IMR-90 (cell line): ENCODE measurements around the gene TNFRSF14. TPM values are rescaled to one million over a fixed set of nuclear protein-coding genes. Genes with fewer than 3 reads are reported as not detected.

ENCODE experiments used
- ATAC-seq: fragments of 200-7000 bp; cut with Tn5 transposase; 2 replicates; pipeline ENCODE4 v1.9.1; 2020; ENCODE audit warnings: low read depth, mild to moderate bottlenecking, moderate library complexity
- BruUV-seq: library from RNA; stranded (reverse); fragments of 400-500 nt; replicated peaks from 2 replicates; lab custom pipeline; 2021; lab: Mats Ljungman, UMichigan
- CTCF ChIA-PET: fragments of 300-600 bp; formaldehyde crosslinking; extraction: SDS; loops from one replicate; lab custom pipeline; 2021; ENCODE audit warnings: antibody characterized with exemption; lab: Yijun Ruan, JAX
- POLR2A ChIA-PET: fragments of 300-600 bp; sonication (Branson Sonifier 250); formaldehyde crosslinking; loops from one replicate; lab custom pipeline; 2022; ENCODE audit warnings: antibody characterized with exemption; ENCODE audit not compliant: unreplicated experiment; lab: Charles Lee
- DNase-seq: peaks from one replicate; pipeline ENCODE4 v3.0.0; 2013
- H2AFZ ChIP-seq: replicated peaks from 2 replicates; pipeline ENCODE3; 2013; ENCODE audit warnings: low read length, mild to moderate bottlenecking; ENCODE audit not compliant: poor library complexity
- H2AK5ac ChIP-seq: 2 replicates; pipeline ENCODE4 v1.6.1; 2013; ENCODE audit warnings: low read depth, low read length, inconsistent platforms
- H2AK9ac ChIP-seq: replicated peaks from 2 replicates; pipeline ENCODE3; 2013; ENCODE audit warnings: mild to moderate bottlenecking, low read depth, low read length, moderate library complexity; ENCODE audit not compliant: poor library complexity
- H2BK120ac ChIP-seq: 2 replicates; pipeline ENCODE4 v1.6.1; 2013; ENCODE audit warnings: low read depth, low read length, inconsistent platforms
- H2BK15ac ChIP-seq: 3 replicates; pipeline ENCODE4 v1.6.1; 2013; ENCODE audit warnings: low read depth, low read length, inconsistent platforms
- H2BK20ac ChIP-seq: 2 replicates; pipeline ENCODE4 v1.6.1; 2013; ENCODE audit warnings: low read depth, mild to moderate bottlenecking, inconsistent platforms, low read length, moderate library complexity
- H2BK5ac ChIP-seq: 2 replicates; pipeline ENCODE4 v1.6.1; 2013; ENCODE audit warnings: mild to moderate bottlenecking, low read depth, low read length, inconsistent platforms; ENCODE audit not compliant: poor library complexity, severe bottlenecking
- H3K14ac ChIP-seq: replicated peaks from 2 replicates; pipeline ENCODE4 v1.6.1; 2013; ENCODE audit warnings: low read depth, low read length, inconsistent platforms
- H3K18ac ChIP-seq: 2 replicates; pipeline ENCODE4 v1.6.1; 2013; ENCODE audit warnings: low read depth, low read length, control low read depth
- H3K23ac ChIP-seq: 2 replicates; pipeline ENCODE4 v1.6.1; 2013; ENCODE audit warnings: low read depth, low read length, inconsistent platforms
- H3K27ac ChIP-seq: 2 replicates; pipeline ENCODE4 v1.5.1; 2013; ENCODE audit warnings: mild to moderate bottlenecking, control low read depth, low read length; ENCODE audit not compliant: insufficient read depth
- H3K27me3 ChIP-seq: 2 replicates; pipeline ENCODE4 v1.6.1; 2013; ENCODE audit warnings: low read length; ENCODE audit not compliant: control insufficient read depth, insufficient read depth
- H3K36me3 ChIP-seq: 2 replicates; pipeline ENCODE4 v1.6.1; 2013; ENCODE audit warnings: low read length, mixed read lengths; ENCODE audit not compliant: control insufficient read depth, insufficient read depth
- H3K4ac ChIP-seq: 2 replicates; pipeline ENCODE4 v1.6.1; 2013; ENCODE audit warnings: low read depth, low read length, inconsistent platforms
- H3K4me1 ChIP-seq: 2 replicates; pipeline ENCODE4 v1.6.1; 2013; ENCODE audit warnings: low read length, mixed read lengths; ENCODE audit not compliant: control insufficient read depth, insufficient read depth
- H3K4me2 ChIP-seq: 2 replicates; pipeline ENCODE4 v1.6.1; 2013; ENCODE audit warnings: low read depth, mild to moderate bottlenecking, control low read depth, low read length, moderate library complexity
- H3K4me3 ChIP-seq: 2 replicates; pipeline ENCODE4 v1.5.1; 2013; ENCODE audit warnings: low read depth, mild to moderate bottlenecking, control low read depth, low read length, moderate library complexity; ENCODE audit not compliant: insufficient read depth
- H3K56ac ChIP-seq: 2 replicates; pipeline ENCODE4 v1.6.1; 2013; ENCODE audit warnings: low read length, inconsistent platforms; ENCODE audit not compliant: insufficient read depth; ENCODE audit errors: extremely low read depth
- H3K79me1 ChIP-seq, 2 experiments: 2 replicates each; pipeline ENCODE4 v1.6.1; 2013; ENCODE audit warnings: low read length in 2 of 2, inconsistent platforms in 1 of 2, low read depth in 1 of 2
- H3K9ac ChIP-seq: 2 replicates; pipeline ENCODE4 v1.6.1; 2013; ENCODE audit warnings: low read depth, low read length, control low read depth
- H3K9me1 ChIP-seq: 2 replicates; pipeline ENCODE4 v1.6.1; 2013; ENCODE audit warnings: low read length, inconsistent platforms; ENCODE audit not compliant: insufficient read depth
- H3K9me3 ChIP-seq: 2 replicates; pipeline ENCODE4 v1.6.1; 2013; ENCODE audit warnings: low read length; ENCODE audit not compliant: control insufficient read depth, insufficient read depth
- H4K20me1 ChIP-seq: 2 replicates; pipeline ENCODE4 v1.6.1; 2013; ENCODE audit warnings: low read length, inconsistent platforms; ENCODE audit not compliant: insufficient read depth
- H4K5ac ChIP-seq: 2 replicates; pipeline ENCODE4 v1.6.1; 2013; ENCODE audit warnings: mild to moderate bottlenecking, low read depth, low read length, control low read depth
- H4K8ac ChIP-seq, 2 experiments: 2 replicates each; pipeline ENCODE4 v1.6.1; 2013; ENCODE audit warnings: low read depth in 2 of 2, low read length in 2 of 2, control low read depth in 1 of 2, inconsistent platforms in 1 of 2
- H4K91ac ChIP-seq: 2 replicates; pipeline ENCODE4 v1.6.1; 2013; ENCODE audit warnings: low read depth, low read length, inconsistent platforms; ENCODE audit not compliant: insufficient read depth
- BHLHE40 ChIP-seq: fragments of 150-350 bp; IDR thresholded peaks from 2 replicates; pipeline ENCODE4 v1.6.1; 2016; ENCODE audit warnings: mild to moderate bottlenecking, low read depth, low read length
- CEBPB ChIP-seq: IDR thresholded peaks from 2 replicates; pipeline ENCODE4 v1.6.1; 2012; ENCODE audit warnings: low read depth, low read length, improper control_type of control experiment
- CHD1 ChIP-seq: IDR thresholded peaks from 2 replicates; pipeline ENCODE4 v1.6.1; 2012; ENCODE audit warnings: low read depth, low read length, improper control_type of control experiment
- FOS ChIP-seq: fragments of 150-350 bp; IDR thresholded peaks from 2 replicates; pipeline ENCODE4 v1.6.1; 2016; ENCODE audit warnings: low read depth, low read length
- MAFK ChIP-seq: IDR thresholded peaks from 2 replicates; pipeline ENCODE4 v1.6.1; 2012; ENCODE audit warnings: low read depth, low read length, improper control_type of control experiment
- MAZ ChIP-seq: IDR thresholded peaks from 2 replicates; pipeline ENCODE4 v1.6.1; 2012; ENCODE audit warnings: low read depth, mild to moderate bottlenecking, low read length, improper control_type of control experiment, moderate library complexity, borderline replicate concordance
- MXI1 ChIP-seq: IDR thresholded peaks from 2 replicates; pipeline ENCODE4 v1.6.1; 2012; ENCODE audit warnings: low read depth, mild to moderate bottlenecking, low read length, moderate library complexity, borderline replicate concordance
- NFE2L2 ChIP-seq: fragments of 150-350 bp; IDR thresholded peaks from 2 replicates; pipeline ENCODE4 v1.6.1; 2016; ENCODE audit warnings: low read depth, mild to moderate bottlenecking, low read length
- POLR2A ChIP-seq: IDR thresholded peaks from 2 replicates; pipeline ENCODE4 v1.6.1; 2012; ENCODE audit warnings: mild to moderate bottlenecking, low read depth, low read length
- RAD21 ChIP-seq: IDR thresholded peaks from 2 replicates; pipeline ENCODE4 v1.6.1; 2012; ENCODE audit warnings: low read length, improper control_type of control experiment
- RCOR1 ChIP-seq: IDR thresholded peaks from 2 replicates; pipeline ENCODE4 v1.6.1; 2012; ENCODE audit warnings: mild to moderate bottlenecking, low read length, improper control_type of control experiment; ENCODE audit not compliant: insufficient replicate concordance
- RFX5 ChIP-seq: IDR thresholded peaks from 2 replicates; pipeline ENCODE4 v1.8.0; 2012; ENCODE audit warnings: low read depth, mild to moderate bottlenecking, low read length, moderate library complexity
- SMC3 ChIP-seq: fragments of 150-350 bp; IDR thresholded peaks from 2 replicates; pipeline ENCODE4 v1.6.1; 2016; ENCODE audit warnings: low read depth, mild to moderate bottlenecking, antibody characterized with exemption, low read length, moderate library complexity
- WGBS, 2 experiments: methylation state at CpG; one replicate each; pipeline versions ENCODE4 v1.1.5 to v1.1.7; 2013; ENCODE audit warnings: missing lambda C conversion rate in 2 of 2; ENCODE audit not compliant: insufficient read length in 1 of 2; ENCODE audit errors: extremely low coverage in 2 of 2; 5-methylcytosine and 5-hydroxymethylcytosine counted together
- dilution Hi-C: fragments of 300-500 bp; cut with HindIII; formaldehyde crosslinking; loops from one replicate; pipeline ENCODE4 v1.14.3; 2018; ENCODE audit warnings: low sequenced_read_pairs; ENCODE audit not compliant: unreplicated experiment
- in situ Hi-C: fragments of 300-500 bp; cut with MboI; formaldehyde crosslinking; loops from 3 replicates; pipeline ENCODE4 v1.14.3; 2019; ENCODE audit warnings: low sequenced_read_pairs, inconsistent platforms, mixed read lengths
- intact Hi-C: fragments of 100-400 bp; cut with micrococcal nuclease; formaldehyde crosslinking; loops from 2 replicates; pipeline ENCODE4 v1.10.0; 2022
- polyA plus RNA-seq, 3 experiments: library from polyadenylated mRNA; depleted of rRNA; stranded (reverse); fragments of >200 nt; gene quantifications; 2 replicates each; pipeline ENCODE4 v1.2.3, GENCODE V29; 2012; ENCODE audit warnings: low replicate concordance in 1 of 3
- total RNA-seq: library from RNA; depleted of rRNA; stranded (reverse); fragments of >200 nt; gene quantifications from 2 replicates; pipeline ENCODE4 v1.2.3, GENCODE V29; 2012
- TF ChIP-seq, protein P1 (sequence below): fragments of 150-350 bp; IDR thresholded peaks from 2 replicates; pipeline ENCODE4 v1.6.1; 2016; ENCODE audit warnings: low read depth, mild to moderate bottlenecking, low read length, moderate library complexity, borderline replicate concordance
- TF ChIP-seq, protein P2 (sequence below): conservative IDR thresholded peaks from 2 replicates; pipeline ENCODE4 v1.5.1; 2012; ENCODE audit warnings: mild to moderate bottlenecking, low read depth, low read length, improper control_type of control experiment
- TF ChIP-seq, protein P3 (sequence below): fragments of 150-350 bp; IDR thresholded peaks from 2 replicates; pipeline ENCODE4 v1.6.1; 2017; ENCODE audit warnings: mild to moderate bottlenecking, antibody characterized with exemption, low read length, low read depth

TNFRSF14 gene
- total and polyA plus RNA-seq, 2 of the 4 experiments (the other 2 are of a cell fraction) = 1.3 to 4.2 TPM

DNA sequence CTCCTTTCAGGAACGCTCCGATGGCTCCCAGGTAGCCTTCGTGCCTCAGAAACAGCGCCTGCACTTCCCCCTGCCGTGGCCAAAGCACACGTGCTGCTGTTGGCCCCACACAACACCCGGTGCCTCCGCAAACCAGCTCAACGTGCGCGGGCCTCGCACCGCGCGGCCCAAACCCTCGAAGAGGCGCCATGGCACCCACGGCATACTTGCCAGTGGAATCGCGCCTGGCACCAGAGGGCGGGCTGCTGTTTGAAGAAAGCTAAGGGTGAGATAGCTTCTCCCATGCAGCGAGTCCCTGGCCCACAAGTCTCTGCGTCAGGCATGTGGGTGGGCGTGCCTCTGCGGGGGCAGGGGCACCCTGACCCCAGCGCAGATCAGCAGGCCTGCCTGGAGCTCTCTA lies 37.6 kb upstream of the TNFRSF14 start:
- BruUV-seq = no TSS peak
- H2AFZ ChIP-seq = no peak overlapping the region
- TF ChIP-seq RFX5 = no peak
- TF ChIP-seq FOS = no peak
- TF ChIP-seq POLR2A = no peak
- TF ChIP-seq MXI1 = no peak
- no peak for TF ChIP-seq NFE2L2
- TF ChIP-seq, protein P1, sequence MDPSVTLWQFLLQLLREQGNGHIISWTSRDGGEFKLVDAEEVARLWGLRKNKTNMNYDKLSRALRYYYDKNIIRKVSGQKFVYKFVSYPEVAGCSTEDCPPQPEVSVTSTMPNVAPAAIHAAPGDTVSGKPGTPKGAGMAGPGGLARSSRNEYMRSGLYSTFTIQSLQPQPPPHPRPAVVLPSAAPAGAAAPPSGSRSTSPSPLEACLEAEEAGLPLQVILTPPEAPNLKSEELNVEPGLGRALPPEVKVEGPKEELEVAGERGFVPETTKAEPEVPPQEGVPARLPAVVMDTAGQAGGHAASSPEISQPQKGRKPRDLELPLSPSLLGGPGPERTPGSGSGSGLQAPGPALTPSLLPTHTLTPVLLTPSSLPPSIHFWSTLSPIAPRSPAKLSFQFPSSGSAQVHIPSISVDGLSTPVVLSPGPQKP = no peak
- TF ChIP-seq, protein P2, sequence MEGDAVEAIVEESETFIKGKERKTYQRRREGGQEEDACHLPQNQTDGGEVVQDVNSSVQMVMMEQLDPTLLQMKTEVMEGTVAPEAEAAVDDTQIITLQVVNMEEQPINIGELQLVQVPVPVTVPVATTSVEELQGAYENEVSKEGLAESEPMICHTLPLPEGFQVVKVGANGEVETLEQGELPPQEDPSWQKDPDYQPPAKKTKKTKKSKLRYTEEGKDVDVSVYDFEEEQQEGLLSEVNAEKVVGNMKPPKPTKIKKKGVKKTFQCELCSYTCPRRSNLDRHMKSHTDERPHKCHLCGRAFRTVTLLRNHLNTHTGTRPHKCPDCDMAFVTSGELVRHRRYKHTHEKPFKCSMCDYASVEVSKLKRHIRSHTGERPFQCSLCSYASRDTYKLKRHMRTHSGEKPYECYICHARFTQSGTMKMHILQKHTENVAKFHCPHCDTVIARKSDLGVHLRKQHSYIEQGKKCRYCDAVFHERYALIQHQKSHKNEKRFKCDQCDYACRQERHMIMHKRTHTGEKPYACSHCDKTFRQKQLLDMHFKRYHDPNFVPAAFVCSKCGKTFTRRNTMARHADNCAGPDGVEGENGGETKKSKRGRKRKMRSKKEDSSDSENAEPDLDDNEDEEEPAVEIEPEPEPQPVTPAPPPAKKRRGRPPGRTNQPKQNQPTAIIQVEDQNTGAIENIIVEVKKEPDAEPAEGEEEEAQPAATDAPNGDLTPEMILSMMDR = no peak
- TF ChIP-seq CHD1 = no peak
- TF ChIP-seq, protein P3, sequence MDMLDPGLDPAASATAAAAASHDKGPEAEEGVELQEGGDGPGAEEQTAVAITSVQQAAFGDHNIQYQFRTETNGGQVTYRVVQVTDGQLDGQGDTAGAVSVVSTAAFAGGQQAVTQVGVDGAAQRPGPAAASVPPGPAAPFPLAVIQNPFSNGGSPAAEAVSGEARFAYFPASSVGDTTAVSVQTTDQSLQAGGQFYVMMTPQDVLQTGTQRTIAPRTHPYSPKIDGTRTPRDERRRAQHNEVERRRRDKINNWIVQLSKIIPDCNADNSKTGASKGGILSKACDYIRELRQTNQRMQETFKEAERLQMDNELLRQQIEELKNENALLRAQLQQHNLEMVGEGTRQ = no peak
- no peak for TF ChIP-seq MAZ
- no peak for TF ChIP-seq RAD21
- no peak for TF ChIP-seq MAFK
- TF ChIP-seq RCOR1 = no peak
- no peak for TF ChIP-seq BHLHE40
- no peak for TF ChIP-seq CEBPB
- TF ChIP-seq SMC3 = no peak
- ATAC-seq = no peak
- no peak overlapping the region for H4K91ac ChIP-seq
- no peak overlapping the region for H3K27ac ChIP-seq
- peaks cover 7% of the 10 kb centered on the region for H3K9me1 ChIP-seq
- in situ Hi-C loops (no loop called here), intact Hi-C loops (no loop called here), dilution Hi-C loops (no loop called here)
- WGBS, 2 experiments = 100% methylated on average over 13 of the region's 26 CpGs; no CpG with 5 or more reads in 1 of the 2 experiments
- H4K20me1 ChIP-seq = peaks cover 24% of the 10 kb centered on the region
- H3K9ac ChIP-seq = no peak overlapping the region
- ChIA-PET POLR2A (no interaction called here), CTCF (no interaction called here)
- H3K56ac ChIP-seq = no peak overlapping the region
- DNase-seq = no peak
- H3K23ac ChIP-seq = no peak overlapping the region
- H2BK120ac ChIP-seq = no peak overlapping the region
- H3K4me2 ChIP-seq = no peak overlapping the region
- H3K79me1 ChIP-seq = peaks cover 7 to 29% of the 10 kb centered on the region in 2 experiments
- peaks cover 4% of the 10 kb centered on the region for H3K4me1 ChIP-seq
- no peak overlapping the region for H2BK20ac ChIP-seq
- no peak overlapping the region for H2AK5ac ChIP-seq
- no peak overlapping the region for H3K4ac ChIP-seq
- H3K36me3 ChIP-seq = peaks cover 71% of the 10 kb centered on the region
- no peaks in the 10 kb centered on the region for H3K9me3 ChIP-seq
- no peak overlapping the region for H3K14ac ChIP-seq
- no peak overlapping the region for H3K4me3 ChIP-seq
- H4K8ac ChIP-seq = no peak overlapping the region
- no peak overlapping the region for H2BK5ac ChIP-seq
- H4K5ac ChIP-seq = no peak overlapping the region
- no peak overlapping the region for H3K18ac ChIP-seq
- no peak overlapping the region for H2AK9ac ChIP-seq
- no peaks in the 10 kb centered on the region for H3K27me3 ChIP-seq
- no peak overlapping the region for H2BK15ac ChIP-seq
